Right renal cortex interstitium (tissue), 3 donors: Measurements from ENCODE around the gene PCDH15. TPM values are rescaled to one million over a fixed set of nuclear protein-coding genes. Genes with fewer than 3 reads are reported as not detected.

ENCODE experiments used
- DNase-seq, 3 donors: peaks; one replicate each; pipeline ENCODE4 v3.0.0-alpha.2; 2013; ENCODE audit warnings: low read depth in 3 of 3, low spot score in 2 of 3
- polyA plus RNA-seq, 3 donors: library from polyadenylated mRNA; unstranded; fragments of 120-200 nt; gene quantifications; one replicate each; pipeline ENCODE4 v1.2.1, GENCODE V29; 2013; ENCODE audit not compliant: insufficient read length in 3 of 3

Gene PCDH15
- polyA plus RNA-seq = 1 to 10 TPM; 5.1 to 7.8 (median 5.1) TPM

DNA sequence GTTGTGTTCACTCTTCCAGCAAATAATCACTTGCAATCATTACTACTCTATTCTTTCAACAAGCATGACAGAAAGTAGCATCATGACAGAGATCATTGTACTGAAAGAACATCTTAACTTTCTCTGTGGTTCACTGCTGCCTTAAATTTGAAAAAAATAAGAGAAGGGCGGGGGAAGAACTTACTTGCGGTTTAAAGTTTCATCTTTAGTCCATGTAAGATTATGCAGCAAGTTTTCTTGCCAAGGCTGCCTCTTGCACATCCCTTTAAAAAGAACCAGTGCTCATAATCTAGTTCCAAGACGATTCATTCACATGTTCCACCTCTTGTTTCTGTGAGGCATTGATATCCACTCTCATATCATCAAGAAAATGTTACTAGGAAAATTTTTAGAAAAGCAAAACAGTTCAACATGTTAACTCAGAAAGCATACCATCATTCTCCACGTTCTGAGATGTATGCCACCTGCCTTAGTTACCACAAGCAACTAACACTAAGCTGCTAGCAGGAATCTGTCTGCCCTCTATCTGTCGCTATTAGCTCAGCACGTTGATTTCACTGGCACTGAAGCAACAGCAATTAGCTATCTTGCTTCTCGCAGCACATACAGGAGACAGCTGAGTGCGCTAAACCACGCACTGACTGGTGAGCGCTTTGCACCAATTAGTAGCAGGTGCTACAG lies at the start of gene PCDH15:
PCDH15 (minus strand) TSS at position 491 of the 681 bp plus-strand sequence. CDS start 136,969 bp downstream, outside the sequence.
- peak; percentile 38 to 53 (median 52) for DNase-seq

DNA sequence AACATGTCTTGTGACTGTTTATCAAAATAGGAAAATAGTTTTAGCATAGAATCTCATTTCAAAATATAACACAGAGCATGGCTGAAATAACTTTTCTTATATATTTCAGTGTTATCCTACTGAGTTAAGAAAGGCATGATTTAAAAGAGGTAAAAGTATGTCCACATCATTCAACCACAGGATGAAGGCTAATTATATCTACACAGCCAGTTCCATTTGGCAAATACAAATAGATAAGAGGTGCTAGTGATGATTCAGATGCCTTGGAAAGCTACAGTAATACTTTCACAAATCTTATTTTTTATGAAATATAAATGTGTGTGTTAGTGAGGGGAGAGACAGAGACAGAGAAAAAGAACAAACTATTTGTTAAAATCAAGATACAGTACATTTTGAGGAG lies 42.9 kb upstream of the PCDH15 start:
- DNase-seq = no peak

GRCh38 chr10:54843085-54843646 lies 42.1 kb upstream of the PCDH15 start:
- peak in 2 of 3 donors; percentile 1 to 5 for DNase-seq

DNA sequence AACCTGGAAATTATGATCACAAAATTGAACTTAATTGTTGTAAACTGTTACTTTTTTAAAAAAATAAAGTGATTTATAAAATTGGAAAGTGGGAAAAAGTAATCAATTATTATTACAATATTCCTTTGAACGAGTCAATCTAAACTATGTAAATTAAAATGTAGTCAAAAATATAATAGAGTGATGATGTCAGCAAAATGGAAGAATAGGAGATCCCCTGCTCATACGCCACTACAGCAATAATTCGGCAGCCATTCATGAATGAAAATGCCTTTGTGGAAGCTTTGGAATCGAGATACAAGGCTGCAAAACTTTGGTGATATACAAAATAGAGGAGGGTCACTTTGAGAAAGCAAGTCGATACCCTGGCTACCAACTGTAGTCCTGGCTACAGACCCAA lies 36.4 kb upstream of the PCDH15 start:
- DNase-seq = no peak

DNA sequence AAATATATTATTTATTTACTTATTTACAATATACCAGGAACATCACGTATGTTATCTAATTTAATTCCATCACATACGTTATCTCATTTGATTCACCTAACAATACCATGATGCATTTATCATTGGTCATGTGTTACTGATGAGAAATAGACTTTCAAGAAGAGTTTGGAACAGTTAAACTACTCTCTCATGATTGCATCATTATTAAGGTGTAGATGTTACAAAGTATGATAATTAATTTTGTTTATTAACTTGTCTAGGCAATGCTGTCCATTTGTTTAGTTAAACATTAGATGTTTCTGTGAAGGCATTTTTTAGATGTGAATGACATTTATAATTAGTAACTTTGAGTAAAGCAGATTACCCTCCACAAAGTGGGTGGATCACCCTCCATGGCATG lies 32.0 kb upstream of the PCDH15 start:
- DNase-seq = no peak

- no peak for DNase-seq
Measured at GRCh38 chr10:54826994-54827560, 26.0 kb upstream of the PCDH15 start.

DNA sequence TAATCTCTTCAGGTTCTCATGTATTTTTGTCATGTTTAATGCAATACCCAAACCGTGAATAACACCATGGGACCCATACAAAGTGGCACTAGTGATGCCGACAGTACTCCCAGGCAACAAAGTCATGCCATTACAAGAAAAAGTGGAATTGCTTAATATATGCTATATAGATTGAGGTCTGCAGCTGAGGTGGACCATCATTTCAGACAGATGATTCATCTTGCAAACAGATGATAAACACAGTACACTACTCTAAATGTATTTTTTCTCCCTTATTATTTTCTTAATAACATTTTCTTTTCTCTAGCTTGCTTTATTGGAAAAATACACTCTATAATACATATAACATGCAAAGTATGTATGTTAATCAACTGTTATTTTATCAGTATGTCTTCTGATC lies 14.6 kb upstream of the PCDH15 start:
- DNase-seq = no peak

GRCh38 chr10:54808186-54808935 lies 7.3 kb upstream of the PCDH15 start:
- no peak for DNase-seq

- no peak for DNase-seq
Measured at GRCh38 chr10:54799506-54799905, 1.5 kb downstream of the PCDH15 start.

DNA sequence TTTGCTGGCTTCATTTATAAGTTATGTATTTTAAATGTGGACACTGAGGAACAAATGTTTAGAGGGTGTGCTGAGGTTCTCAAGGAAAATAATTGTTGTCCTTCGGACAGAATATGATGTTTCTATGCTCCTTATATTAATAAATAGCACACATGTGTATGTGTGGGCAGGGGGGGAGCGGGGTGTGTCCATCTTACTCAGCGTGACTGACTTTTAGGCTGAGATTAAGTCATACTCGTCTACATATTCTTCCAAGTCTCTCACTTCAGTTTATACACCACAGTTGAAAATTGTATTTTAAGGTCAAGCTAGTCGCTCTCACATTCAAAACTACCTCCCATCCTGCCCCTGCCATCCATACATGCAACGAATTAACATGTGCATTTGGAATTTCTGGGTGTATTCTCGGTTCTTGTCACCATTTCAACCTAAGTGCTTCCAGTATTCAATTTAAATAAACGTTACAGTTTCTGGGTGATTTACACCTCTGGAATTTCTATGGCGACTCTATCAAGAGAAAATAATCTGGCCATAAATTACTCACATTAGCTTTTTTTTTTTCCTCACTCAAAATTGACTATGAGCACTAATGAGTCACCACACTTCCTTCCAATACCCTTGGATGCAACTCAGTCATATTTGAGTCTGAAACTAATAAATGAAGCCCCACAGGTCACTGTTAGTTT lies 3.3 kb downstream of the PCDH15 start:
- no peak for DNase-seq

DNA sequence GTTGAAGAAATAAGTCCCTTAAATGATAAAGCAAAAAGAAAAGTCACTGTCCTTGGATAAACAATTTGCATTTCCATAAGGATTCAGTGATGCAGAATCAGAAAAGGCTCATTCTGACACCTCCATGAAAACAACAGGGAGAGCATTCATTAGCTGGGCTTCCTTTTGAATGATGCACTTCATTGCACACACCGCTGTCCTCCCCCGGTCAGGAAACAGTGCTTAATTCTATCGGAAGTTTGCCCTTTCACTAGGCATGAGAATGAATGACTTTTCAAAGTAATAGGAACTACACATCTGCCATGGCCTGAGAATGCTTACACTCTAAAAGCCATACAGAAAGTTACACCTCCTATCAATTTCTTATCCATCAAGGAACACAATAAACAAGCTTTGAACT lies 4.2 kb downstream of the PCDH15 start:
- DNase-seq = no peak

- no peak for DNase-seq
Measured at GRCh38 chr10:54776622-54777021, 24.4 kb downstream of the PCDH15 start.

GRCh38 chr10:54772468-54773122 lies 28.4 kb downstream of the PCDH15 start:
- DNase-seq = no peak

DNA sequence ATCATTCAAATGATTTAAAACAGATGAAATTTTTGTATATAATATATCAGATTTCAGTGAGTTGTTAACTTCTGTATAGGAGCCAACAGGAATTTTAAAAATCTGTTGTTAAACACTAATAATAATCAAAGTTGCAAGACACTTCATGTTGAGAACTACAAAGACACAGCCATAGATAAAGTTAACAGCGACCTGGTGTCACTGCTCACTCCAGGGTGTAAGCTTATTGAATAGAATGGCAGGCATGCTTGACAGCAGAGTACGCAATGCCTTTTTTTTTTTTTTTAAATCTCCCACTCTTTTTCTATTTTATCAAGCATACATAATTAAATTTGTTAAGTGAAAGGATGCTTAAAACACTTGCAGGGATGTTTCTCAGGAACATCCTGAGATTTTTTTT lies 32.0 kb downstream of the PCDH15 start:
- no peak for DNase-seq

- no peak for DNase-seq
Measured at GRCh38 chr10:54758791-54759190, 42.2 kb downstream of the PCDH15 start.

DNA sequence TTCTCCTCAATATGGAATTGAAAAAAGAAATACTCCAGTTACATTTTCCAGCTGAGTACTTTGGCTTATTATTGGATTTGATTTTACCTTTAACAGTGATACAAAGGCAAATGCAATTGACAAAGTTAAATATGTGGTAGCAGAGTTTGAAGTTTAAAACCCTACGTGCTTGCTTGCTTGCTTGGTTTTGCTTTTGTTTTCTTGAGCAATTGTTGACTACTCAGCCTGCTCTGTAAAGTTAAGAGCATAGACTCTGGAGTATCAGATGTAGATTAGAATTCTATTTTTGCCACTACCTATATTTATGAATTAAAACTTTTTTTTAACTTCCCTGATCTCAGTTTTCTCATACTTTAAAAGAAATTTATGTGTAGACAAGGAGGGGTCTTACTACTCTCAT lies 51.4 kb downstream of the PCDH15 start:
- DNase-seq = no peak

GRCh38 chr10:54745436-54745835 lies 55.6 kb downstream of the PCDH15 start:
- no peak for DNase-seq

DNA sequence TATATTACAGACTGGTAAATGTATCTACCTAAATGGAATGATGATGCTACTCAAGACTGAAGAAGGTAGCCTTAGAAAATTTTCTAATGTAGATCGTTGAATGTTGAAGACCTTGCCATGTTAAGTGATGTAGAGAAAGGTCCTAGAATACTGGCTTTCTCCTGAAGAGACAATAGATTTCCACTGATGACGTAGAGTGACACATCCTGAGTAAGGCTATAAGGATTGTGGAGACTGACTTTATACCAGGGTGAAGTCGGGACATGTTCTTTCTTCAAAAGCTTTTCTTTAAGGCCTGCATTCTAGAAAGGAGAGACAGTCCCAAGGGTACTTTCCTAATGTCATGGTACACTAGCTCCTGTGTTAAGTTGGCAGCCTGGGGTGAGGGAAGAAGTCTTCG lies 58.6 kb downstream of the PCDH15 start:
- no peak for DNase-seq

DNA sequence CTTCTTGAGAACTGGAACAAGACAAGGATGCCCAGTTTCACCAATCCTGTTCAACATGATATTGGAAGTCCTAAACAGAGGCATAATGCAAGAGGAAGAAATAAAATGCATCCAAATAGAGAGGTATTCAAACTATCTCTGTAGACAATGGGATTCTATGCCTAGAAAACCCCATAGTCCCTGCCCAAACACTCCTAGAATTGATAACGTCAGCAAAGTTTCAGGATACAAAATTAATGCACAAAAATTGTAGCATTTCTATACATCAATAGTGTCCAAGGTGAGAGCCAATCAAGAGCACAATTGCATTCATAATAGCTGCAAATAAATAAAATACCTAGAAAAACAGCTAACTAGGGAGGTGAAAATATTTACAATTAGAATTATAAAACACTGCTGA lies 72.5 kb downstream of the PCDH15 start:
- no peak for DNase-seq

DNA sequence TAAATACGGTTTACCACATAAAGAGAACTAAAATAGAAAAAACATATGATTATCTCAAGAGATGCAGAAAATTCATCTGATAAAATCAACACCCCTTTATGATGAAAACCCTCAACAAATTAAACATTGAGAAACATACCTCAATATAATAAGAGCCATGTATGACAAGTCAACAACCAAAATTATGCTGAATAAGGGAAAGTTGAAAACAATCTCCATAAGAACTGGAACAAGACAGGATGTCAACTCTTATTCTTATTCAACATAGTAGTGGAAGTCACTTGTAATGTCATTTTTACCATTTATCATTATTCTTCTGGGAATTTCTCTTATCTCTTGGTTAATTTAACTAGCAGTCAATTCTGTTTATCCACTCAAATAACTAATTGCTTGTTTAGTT lies 79.0 kb downstream of the PCDH15 start:
- no peak for DNase-seq
